ENCODE measurements around the gene HIVEP3.

HIVEP3 gene

DNA sequence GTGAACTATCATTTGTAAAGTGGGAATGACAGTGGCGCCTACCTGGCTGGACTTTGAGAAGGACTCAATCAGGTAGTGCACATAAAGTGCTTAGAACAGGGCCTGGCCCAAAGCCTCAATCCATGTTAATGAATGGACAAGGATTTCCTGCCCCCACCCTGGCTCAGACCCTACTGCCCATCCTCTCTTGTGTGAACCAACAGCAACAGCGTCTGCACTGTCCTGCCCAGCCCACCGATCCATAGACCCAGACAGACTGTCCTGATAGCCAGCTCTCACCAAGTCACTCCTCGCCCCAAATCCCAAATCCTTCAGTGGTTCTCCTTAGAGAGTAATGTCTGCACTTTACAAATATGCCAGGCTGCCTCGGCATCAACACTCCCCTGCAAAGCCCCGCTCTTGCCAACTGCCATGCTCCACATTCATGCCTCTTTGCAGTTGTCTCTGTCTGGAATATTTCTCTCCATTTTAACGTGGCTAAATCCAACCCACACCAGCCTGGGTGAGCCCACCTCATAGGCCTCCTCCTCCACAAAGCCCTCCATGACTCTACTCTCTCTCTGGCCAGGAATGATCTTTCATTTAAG is 276.7 kb downstream of the HIVEP3 start:
- no peak for DNase-seq

DNA sequence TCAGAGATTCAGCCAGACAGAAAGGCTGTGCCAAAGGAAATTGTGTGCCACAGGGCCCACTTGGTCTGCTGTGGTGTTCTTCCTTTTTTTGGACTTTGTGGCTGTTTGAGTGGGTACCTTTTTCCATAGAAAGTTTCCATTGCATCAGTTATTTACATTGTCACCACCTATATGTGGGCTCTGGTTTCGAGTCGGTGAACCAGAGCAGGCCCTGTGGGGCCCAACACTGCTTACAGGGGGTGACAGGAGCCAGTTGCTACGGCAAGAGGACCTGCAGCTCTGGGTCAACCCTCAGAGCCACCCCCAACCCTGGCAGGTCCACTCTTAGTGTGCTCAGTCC is 277.3 kb downstream of the HIVEP3 start:
- no peak for DNase-seq

DNA sequence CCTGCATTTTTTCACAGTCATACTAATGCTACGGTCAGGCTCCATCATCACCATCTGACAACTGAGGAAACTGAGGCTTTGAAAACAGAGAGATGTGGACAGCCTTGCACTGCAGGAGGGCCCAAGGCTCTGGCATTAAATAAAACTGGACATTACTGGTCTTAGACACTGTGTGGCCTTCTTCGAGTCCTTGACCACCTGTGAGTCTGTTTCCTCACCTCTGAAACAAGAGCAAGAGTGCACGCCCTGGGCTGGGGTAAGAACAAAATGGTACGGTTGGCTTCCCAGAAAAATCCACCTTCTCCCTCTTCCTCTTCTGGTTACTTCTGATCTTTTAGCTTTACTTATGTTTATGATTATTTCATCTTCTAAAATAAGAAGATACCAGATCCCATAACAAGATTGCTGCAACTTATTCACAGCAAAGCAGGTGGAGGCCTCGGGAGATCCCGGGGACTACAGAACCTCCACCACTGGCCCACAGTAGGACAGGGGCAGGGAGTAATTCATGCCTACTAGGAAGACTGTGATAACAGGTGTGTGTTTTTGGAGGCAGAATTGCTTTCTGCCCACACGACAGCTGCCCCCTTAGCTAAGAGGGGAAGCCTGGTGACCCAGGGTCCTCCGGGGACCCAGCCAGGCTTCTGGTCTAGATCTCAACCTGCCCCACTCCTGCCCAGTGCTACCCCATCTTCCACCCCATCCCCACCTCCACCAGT is 277.8 kb downstream of the HIVEP3 start:
- no peak for DNase-seq

DNA sequence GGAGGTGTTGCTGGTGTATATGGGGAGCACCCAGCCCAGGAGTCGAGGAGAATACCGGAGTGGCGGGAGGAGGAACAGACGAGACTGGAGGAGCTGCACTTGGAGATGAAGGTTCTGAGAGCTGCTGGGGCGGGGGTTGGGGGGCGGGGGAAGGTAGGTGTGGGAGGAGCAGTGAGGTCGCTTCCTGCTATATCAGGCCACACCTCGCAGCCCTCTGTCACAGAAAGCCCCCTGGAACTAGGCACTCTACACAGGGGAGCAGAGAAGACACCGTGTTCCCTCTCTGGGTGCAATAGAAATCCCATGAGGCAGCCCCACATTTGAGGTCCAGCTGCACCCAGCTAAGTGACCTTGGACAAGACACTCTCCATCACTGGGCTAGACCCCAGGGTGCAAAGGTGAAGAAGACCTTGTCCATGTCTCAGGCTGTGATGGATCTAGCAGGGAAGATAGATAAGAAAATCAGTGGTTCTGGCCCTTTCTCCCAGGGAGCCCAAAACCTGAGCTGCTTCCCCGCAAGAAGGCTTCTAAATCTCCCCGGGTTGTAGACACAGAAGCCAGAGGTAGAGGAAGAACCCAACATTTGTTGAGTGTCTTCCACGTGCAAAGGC is 278.5 kb downstream of the HIVEP3 start:
- no peak for DNase-seq

DNA sequence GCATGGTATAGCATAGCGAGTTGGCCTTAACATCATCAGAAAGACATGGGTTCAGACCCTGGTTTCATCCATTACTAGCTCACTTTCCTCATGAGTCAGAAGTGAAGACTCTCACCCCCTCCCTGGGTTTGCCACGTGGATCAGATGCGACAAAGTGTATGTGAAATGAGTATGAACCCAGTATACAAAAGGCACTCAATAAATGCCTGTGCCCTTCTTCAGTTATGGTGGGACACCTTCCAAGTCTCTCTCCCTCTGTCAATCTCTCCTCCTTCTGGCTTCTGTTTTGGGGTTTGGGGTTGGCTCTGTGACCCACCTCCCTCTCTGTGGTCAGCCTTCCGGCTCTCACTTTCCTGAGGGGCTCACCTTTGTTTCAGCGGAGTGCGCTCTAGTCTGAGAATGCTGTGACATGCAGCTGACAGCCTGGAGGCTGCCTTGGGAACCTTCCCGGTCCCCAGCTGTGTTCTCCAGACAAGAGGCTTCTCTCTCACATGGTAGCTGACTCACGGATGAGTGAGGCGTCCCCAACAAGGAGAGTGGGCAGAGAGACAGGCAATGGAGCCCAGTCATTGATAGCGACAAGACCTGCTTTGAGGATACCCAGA is 279.3 kb downstream of the HIVEP3 start:
- no peak for DNase-seq

DNA sequence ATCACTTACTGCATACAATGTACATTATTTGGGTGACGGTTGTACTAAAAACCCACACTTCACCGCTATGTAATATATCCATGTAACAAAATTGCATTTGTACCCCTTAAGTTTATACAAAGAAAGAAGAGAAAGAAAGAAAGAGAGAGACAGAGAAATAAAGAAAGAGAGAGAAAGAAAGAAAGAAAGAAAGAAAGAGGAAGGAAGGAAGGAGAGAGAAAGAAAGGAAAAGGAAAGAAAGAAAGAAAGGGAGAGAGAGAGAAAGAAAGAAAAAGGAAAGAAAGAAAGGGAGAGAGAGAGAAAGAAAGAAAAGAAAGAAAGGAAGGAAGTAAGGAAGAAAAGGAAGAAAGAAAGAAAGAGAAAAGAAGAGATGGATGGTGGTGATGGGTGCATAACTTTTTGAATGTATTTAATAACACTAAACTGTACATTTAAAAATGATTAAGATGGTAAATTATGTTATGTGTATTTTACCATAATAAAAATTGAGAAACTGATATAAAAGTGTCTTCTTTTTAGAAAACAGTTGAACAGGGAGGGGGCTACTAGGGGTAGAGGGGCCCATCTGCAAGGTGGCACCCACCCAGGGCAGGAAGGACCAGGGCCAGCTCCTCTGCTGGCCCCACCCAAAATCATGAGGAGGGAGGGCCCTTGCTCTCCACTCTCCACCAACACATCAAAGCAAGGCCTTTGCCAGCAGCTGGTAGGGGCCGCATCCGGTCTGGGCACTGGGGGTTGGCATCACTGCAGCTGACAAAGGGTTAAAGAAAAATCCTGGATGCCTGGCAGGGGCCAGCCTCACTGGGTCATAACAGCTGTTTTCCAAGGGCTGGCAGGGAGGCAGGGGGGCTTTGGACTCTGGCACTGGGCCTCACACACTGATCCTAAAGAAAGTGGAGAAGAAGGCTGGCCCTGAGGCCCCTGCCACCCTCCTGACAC is 280.4 kb downstream of the HIVEP3 start:
- no peak for DNase-seq

DNA sequence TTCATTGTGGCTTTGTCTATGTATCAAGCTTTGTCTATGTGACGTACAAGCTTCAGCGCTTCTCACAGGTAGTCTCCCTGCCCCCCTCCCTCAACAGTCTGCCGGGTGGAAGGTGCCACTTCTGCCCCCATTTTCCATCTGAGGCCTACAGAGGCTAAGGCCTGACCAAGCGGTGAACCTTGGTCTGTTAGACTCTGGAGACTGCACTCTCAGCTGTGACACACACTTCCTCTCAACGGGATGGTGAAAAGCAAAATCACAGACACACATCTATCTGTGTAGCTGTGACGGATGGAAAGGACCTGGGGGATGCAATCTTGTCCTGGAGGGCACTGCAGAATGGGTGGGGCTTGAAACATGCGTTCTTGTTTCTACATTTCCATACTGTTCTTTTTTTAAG is 281.4 kb downstream of the HIVEP3 start:
- no peak for DNase-seq

DNA sequence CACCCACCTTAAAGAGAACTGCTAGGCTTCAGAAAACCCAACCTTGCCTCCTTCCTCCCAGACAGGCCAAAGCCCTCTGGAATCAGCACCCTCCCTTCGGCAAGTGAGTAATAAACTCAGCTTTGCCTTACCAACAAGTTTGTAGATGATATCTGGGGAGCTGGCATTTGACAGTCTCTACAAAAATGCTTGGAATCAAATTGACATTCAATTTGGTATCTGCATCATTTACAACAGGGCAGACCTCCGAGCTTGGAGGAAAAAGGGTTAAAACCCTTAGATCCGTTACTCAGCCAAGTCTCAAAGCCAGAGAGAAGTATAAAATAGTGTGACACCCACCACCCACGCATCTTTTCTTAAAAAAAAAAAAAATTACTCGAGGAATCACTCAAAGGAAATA is 285.0 kb downstream of the HIVEP3 start:
- DNase-seq, result no peak

DNA sequence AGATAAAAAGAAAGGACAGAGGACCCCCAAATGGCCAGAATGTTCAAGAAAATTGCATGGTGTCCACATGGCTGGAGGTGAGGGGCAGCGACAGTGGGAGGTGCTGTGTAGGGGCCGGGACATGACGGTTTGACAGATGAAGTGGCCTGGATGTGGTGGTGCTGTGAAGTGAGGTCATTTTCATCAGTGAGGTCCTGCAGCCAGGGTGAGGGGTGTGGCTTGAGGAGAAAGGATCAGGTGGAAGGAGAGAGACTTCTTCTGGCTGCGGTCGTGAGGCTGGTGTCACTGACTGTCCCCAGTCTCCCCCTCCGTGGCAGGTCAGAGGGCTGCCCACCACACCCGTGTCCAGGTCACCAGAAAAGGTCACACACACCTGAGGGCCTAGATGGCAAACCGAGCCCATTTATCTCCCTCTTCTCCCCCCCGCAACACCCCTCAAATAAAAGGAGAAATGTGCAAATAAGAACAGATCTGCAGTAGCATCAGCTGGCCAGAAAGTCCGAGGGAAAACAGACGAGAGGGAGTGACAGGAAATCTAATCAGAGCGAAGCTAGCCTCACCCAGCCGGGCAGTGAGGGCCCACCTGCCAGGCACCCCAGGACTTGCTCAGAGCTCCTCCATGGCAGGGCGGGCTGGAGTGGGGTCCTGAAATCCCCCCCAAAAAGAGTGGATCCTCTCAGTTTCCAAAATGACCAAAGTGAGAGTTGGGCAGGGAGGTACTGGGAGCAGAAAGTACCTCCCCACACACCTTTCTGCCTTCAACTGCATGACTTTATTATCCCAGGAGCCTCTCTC is 285.7 kb downstream of the HIVEP3 start:
- DNase-seq, result no peak

DNA sequence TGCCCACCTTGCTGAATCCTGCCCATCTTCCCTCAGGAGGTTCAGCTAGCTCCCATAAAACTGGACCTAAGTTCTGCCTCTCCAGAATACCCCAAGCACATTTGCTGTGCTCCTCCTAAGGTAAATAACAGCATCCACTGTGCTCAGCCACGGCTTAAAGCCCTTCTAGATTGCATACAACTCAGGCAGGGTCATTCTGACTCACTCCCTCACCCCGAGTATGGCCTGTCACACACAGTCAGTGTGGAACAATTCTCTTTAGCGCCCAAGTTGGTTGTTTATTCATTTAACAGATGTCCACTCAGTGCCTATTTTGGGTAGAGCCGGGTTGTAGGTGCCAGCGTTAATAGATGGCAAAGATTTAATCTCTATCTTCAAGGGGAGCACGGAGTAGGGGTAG is 286.8 kb downstream of the HIVEP3 start:
- no peak for DNase-seq

DNA sequence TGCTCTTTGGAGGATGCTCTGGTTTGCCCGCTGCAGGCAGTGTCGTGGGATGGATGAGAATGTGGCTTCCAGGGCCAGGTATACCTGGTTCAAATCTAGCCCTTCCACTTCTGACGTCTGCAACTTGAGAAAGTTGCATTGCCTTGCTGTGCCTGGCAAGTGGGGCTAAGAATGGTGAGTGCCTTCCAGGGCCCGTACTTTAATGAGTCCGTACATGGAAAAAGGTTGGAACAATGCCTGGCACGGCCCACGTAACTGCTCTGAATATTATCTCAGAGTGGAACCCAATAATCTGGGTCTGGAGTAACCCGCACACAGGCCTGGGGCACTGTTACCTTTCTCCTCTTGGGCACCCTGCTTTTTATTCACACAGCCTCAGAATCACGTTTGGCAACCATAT is 287.6 kb downstream of the HIVEP3 start:
- DNase-seq, result no peak

DNA sequence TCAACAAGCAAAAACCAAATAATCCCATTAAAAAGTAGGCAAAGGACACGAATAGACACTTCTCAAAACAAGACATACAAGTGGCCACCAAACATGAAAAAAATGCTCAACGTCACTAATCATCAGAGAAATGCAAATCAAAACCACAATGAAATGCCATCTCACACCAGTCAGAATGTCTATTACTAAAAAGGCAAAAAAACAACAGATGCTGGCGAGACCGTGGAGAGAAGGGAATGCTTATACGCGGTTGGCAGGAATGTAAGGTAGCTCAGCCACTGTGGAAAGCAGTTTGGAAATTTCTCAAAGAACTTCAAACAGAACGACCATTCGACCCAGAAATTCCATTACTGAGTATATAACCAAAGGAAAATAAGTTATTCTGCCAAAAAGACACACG is 289.2 kb downstream of the HIVEP3 start:
- DNase-seq, result peak; percentile 50

DNA sequence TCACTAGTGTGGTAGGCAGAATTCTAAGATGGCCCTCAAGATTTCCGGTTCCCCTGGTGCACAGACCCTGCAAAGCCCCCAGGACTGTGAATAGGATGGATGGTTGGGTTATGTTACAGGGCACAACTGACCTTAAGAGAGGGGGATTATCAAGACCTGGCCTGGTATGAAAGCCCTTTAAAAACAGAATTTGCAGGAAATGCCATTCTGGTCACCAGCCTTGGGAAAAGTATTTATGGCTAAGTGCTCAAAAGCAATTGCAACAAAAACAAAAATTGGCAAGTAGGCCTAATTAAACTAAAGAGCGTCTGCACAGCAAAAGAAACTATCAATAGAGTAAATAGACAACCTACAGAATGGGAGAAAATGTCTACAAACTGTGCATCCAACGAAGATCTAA is 289.6 kb downstream of the HIVEP3 start:
- no peak for DNase-seq

DNA sequence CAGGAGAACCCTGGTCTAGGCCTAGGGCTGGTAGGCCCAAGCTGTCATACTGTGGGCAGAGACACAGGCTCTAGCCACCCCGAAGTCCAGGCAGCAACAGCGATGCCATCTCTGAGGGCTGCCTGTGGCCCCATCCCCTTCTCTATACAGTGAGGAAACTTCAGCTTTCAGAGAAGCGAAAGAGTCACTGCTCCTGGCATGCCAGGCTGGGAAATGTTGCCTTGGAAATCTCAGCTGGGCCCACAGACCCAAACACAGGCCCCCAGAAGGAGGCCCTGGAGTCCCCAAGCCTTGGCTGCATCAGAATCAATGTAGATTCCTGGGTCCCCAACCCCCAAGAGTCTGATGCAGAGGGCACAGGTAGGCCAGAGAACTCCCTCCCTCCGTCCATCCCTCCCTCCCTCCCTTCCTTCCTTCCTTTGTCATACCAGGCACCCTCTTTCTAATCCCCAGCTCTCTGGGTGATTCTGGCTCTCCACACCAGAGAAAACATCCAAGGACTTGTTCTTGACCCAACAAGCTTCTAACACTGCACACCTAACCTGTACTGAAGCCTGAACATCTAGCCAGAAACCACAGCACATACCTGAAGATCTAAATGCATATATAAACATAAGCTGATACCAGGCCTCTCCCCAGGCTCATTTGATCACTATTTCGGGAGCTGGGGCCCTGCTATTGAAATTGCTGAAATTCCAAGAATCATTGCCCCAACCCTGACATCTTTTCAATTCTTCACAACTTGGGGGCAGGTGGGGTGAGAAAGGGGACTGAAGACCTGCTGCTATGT is 291.0 kb downstream of the HIVEP3 start:
- no peak for DNase-seq

DNA sequence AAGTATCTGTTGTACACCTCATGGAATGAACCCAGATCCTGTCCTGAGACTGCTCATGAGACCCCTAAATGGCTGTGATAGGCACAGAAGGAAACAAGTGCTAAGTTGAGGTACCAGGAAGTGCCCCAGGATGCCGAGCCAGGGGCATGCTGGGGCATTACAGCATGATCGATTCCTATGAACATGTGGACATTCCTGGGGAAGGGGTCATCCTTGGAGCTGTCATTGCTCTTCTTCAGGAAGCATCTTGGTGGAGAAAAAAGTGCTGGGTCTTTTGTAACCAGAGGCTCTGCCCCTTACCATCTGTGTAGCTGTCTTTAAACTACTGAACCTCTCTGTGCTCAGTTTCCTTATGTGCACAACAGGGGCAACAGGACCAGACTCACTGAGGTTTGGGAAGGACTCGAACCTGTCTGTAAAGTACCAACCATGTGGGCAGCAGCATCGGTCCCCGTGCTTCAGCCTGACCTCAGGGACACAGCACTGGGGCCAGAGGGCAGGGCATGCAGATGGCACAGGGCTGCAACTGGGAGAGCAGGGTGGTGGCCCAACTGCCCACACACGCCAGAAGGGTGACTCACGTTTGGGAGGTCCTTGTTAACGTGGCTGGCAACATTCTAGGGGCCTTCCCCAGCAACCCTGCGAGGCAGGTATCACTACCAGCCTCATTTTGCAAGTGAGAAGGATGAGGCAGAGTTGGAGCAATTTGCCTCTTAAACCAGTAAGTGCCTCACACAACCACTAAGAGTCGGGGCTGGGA is 291.9 kb downstream of the HIVEP3 start:
- DNase-seq, result peak; percentile 69

DNA sequence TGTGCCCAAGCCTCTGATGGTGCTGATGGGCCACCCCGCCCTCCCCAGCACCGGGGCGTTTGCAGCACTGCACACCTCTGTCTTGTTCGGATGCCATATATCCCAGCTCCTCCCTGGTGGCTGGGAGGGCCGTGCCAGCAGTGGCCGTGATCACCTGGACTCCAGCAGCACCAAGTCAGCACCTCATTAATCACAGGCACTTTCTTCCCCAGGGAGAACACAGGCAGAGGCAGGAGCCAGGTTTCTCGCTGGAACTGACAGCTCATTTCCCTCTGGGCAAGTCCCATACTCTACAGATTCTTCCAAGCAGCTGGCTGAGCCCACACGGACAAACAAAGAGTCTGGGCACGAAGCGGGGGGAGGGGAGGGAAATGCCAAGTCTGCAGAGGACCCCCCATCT is 292.6 kb downstream of the HIVEP3 start:
- peak; percentile 82 for DNase-seq

DNA sequence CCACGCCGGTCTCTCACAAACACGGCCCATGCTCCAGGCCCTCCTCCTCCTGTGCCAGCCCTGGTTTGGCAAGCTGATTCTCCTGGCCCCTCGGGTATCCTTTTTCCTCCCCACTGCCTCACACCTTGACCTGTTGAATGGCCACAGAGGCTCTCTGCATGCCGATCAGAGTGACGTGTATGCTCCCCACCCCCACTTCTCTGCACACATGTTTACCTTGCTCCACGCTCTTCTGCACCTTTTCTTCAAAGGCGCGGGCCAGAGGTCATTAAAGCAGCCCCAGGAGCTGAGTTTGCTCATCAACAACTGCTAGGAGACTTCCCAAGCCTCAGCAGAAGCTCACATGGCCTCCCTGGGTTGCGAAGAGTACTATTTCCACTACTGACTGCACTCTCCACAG is 295.0 kb downstream of the HIVEP3 start:
- no peak for DNase-seq

DNA sequence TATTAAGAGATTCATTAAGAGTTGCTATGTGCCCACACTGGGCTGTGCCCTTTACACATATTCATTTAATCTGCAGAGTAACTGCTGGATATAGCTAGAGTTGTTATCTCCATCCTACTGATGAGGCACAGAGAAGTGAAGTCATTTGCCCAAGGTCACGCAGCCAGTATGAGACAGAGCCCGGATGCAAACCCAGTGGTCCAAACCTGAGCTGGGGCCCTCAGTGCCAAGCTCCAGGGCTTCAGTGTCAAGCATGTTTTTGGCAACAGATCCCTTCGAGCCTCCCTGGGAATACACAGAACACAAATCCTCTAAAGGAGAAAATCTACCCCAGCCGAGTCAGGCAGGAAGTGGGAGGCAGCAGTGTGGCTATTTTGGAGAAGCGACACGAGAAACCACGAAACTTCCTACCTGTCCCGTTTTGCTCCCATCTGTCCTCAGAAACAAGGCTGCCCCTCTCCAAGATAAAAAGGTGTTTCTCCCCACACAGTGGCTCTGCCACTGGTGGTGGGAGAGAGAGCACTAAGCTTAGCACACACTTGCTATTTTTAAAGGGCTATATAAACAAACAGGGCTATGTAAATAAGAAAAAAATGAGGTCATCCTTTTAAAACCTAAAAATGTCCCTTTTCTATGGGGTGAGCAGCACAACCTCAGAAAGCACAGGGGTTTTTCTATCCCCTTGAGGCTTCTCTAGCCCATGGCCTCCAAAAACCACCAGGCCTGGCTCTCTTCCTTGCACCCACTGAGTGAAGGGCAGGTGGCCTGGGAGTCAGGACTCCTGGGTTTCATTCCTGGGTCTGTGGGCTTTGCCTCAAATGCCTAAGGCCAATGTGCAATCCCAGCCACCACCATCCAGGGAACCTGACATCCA is 295.6 kb downstream of the HIVEP3 start:
- peak; percentile 19 for DNase-seq

DNA sequence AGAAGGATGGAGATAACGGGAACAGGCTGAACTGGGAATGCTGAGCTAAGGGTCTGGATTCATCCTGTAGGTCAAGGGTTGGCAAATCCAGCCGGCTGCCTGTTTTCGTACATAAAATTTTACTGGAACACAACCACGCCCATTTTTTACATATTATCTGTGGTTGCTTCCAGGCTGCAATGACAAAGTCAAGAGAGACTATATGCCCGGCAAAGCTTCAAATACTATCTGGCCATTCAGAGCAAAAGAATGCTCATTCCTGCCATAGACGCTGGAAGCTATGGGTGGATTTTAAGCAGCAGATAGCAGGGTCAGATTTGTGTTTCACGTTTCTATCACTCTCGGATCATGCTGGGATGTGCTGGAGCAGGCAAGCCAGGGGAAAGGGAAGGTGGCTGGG is 296.3 kb downstream of the HIVEP3 start:
- peak; percentile 79 for DNase-seq

DNA sequence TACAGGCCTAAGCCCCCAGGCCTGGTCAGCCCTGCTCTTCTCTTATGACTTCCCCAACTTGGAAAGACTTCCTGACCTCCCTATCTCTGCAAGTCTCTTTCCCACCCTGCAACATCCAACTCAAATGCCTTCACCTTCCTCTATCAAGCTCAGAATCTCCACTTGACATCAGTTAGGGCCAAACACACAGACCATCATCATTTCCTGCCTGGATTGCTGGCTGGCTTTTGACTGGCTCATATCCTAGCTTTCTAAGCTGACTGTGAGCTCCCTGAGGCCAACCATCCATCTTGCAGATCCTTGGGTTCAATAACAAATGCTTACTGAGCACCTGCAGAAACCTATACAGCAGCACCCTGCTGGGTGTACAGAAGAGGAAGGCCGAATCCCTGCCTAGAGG is 296.9 kb downstream of the HIVEP3 start:
- no peak for DNase-seq
